Progenitor cell of endocrine pancreas (in vitro differentiated cells): Measurements from ENCODE around the gene IL10. TPM values are rescaled to one million over a fixed set of nuclear protein-coding genes. Genes with fewer than 3 reads are reported as not detected.

Experiments used
- DNase-seq: peaks from one replicate; pipeline ENCODE4 v3.0.0; 2021; ENCODE audit warnings: low spot score; ENCODE audit not compliant: unreplicated experiment
- H3K27ac Mint-ChIP-seq: 2 replicates; pipeline ENCODE4 v1.8.0; 2021; ENCODE audit warnings: mild to moderate bottlenecking, moderate library complexity, mixed read lengths
- H3K27me3 Mint-ChIP-seq: 2 replicates; pipeline ENCODE4 v1.8.0; 2021; ENCODE audit warnings: mixed read lengths
- H3K36me3 Mint-ChIP-seq: 2 replicates; pipeline ENCODE4 v1.8.0; 2022; ENCODE audit warnings: mixed read lengths; ENCODE audit not compliant: insufficient read depth
- H3K4me1 Mint-ChIP-seq: 2 replicates; pipeline ENCODE4 v1.8.0; 2021; ENCODE audit warnings: low read depth, mixed read lengths
- H3K4me3 Mint-ChIP-seq: 2 replicates; pipeline ENCODE4 v1.8.0; 2021; ENCODE audit warnings: low read depth, mild to moderate bottlenecking, moderate library complexity, mixed read lengths
- H3K9me3 Mint-ChIP-seq: 2 replicates; pipeline ENCODE4 v1.8.0; 2021; ENCODE audit warnings: low read depth, mixed read lengths
- CTCF ChIP-seq: fragments of 200-600 bp; sonication (generic); IDR thresholded peaks from one replicate; pipeline ENCODE4 v1.5.0; 2021; ENCODE audit warnings: antibody characterized with exemption, mild to moderate bottlenecking; ENCODE audit not compliant: unreplicated experiment
- total RNA-seq: library from RNA; stranded (reverse); gene quantifications from 2 replicates; pipeline ENCODE4 v1.2.1, GENCODE V29; 2021

The IL10 gene
- total RNA-seq, 1 donor from 2014 or later: not detected

- Mint-ChIP-seq H3K4me1 (peaks cover 7% of the 10 kb centered on the region), H3K9me3 (peaks cover 6% of the 10 kb centered on the region), H3K4me3 (no peak overlapping the region), H3K36me3 (no peaks in the 10 kb centered on the region), H3K27me3 (peaks cover 11% of the 10 kb centered on the region), H3K27ac (no peak overlapping the region)
- DNase-seq: no peak
- TF ChIP-seq CTCF: peak; percentile 28
Measured at GRCh38 chr1:206809504-206810084, 37.3 kb upstream of the IL10 start.

GRCh38 chr1:206808615-206809014 is 36.3 kb upstream of the IL10 start:
- peak; percentile 11 for DNase-seq
- no peak overlapping the region for H3K4me3 Mint-ChIP-seq
- H3K4me1 Mint-ChIP-seq: peaks cover 7% of the 10 kb centered on the region
- peaks cover 6% of the 10 kb centered on the region for H3K9me3 Mint-ChIP-seq
- H3K36me3 Mint-ChIP-seq: no peaks in the 10 kb centered on the region
- H3K27me3 Mint-ChIP-seq: peaks cover 11% of the 10 kb centered on the region
- peak; percentile 40 for TF ChIP-seq CTCF
- H3K27ac Mint-ChIP-seq: no peak overlapping the region

GRCh38 chr1:206805357-206805756 is 33.1 kb upstream of the IL10 start:
- no peak for DNase-seq
- peaks cover 7% of the 10 kb centered on the region for H3K4me1 Mint-ChIP-seq
- no peak overlapping the region for H3K4me3 Mint-ChIP-seq
- H3K9me3 Mint-ChIP-seq: no peaks in the 10 kb centered on the region
- no peak for TF ChIP-seq CTCF
- no peaks in the 10 kb centered on the region for H3K36me3 Mint-ChIP-seq
- no peak overlapping the region for H3K27ac Mint-ChIP-seq
- peaks cover 20% of the 10 kb centered on the region for H3K27me3 Mint-ChIP-seq

- no peaks in the 10 kb centered on the region for H3K36me3 Mint-ChIP-seq
- H3K27ac Mint-ChIP-seq: no peak overlapping the region
- DNase-seq: no peak
- H3K4me1 Mint-ChIP-seq: peaks cover 7% of the 10 kb centered on the region
- H3K27me3 Mint-ChIP-seq: peaks cover 21% of the 10 kb centered on the region
- no peaks in the 10 kb centered on the region for H3K9me3 Mint-ChIP-seq
- no peak for TF ChIP-seq CTCF
- H3K4me3 Mint-ChIP-seq: no peak overlapping the region
Measured at GRCh38 chr1:206804156-206804737, 32.0 kb upstream of the IL10 start.

- H3K36me3 Mint-ChIP-seq: no peaks in the 10 kb centered on the region
- no peak for DNase-seq
- H3K27ac Mint-ChIP-seq: no peak overlapping the region
- no peak for TF ChIP-seq CTCF
- H3K9me3 Mint-ChIP-seq: no peaks in the 10 kb centered on the region
- H3K4me3 Mint-ChIP-seq: no peak overlapping the region
- peaks cover 22% of the 10 kb centered on the region for H3K27me3 Mint-ChIP-seq
- H3K4me1 Mint-ChIP-seq: peaks cover 7% of the 10 kb centered on the region
Measured at GRCh38 chr1:206803221-206803730, 31.0 kb upstream of the IL10 start.
